Lower lobe of right lung (tissue), 2 donors: ENCODE results near the gene RETREG2. TPM values are rescaled to one million over a fixed set of nuclear protein-coding genes. Genes with fewer than 3 reads are reported as not detected.
"Not testable (repeated sequence)": the region's sequence is repeated elsewhere in the genome, so short reads cannot be mapped to it uniquely, and the experiment has no call there.

Experiments
- ATAC-seq, 2 donors: fragments of 200-7000 bp; cut with Tn5 transposase; one replicate each; pipeline ENCODE4 v1.9.1; 2020 to 2022; ENCODE audit warnings: mild to moderate bottlenecking in 2 of 2, moderate library complexity in 2 of 2
- DNase-seq: peaks from one replicate; pipeline ENCODE4 v3.0.0-alpha.2; 2020
- H3K27ac ChIP-seq: fragments of 200-600 bp; one replicate; pipeline ENCODE4 v1.8.0; 2022
- H3K27me3 ChIP-seq: fragments of 200-600 bp; one replicate; pipeline ENCODE4 v1.8.0; 2022; ENCODE audit warnings: low read depth
- H3K36me3 ChIP-seq: fragments of 200-600 bp; one replicate; pipeline ENCODE4 v1.8.0; 2022; ENCODE audit warnings: mild to moderate bottlenecking
- H3K4me1 ChIP-seq: fragments of 200-600 bp; one replicate; pipeline ENCODE4 v1.8.0; 2022
- H3K4me3 ChIP-seq: fragments of 200-600 bp; one replicate; pipeline ENCODE4 v1.8.0; 2022; ENCODE audit warnings: mild to moderate bottlenecking
- H3K9me3 ChIP-seq: fragments of 200-600 bp; one replicate; pipeline ENCODE4 v1.8.0; 2022
- intact Hi-C: fragments of 100-400 bp; cut with DNase I; formaldehyde crosslinking; loops from one replicate; pipeline ENCODE4 v1.11.0; 2022
- total RNA-seq: library from RNA; stranded (reverse); fragmentation: NEBNext Ultra II Directional; extraction: Animal tissue kit (Norgen Biotek cat#: 25700); gene quantifications from one replicate; pipeline ENCODE4 v1.2.1, GENCODE V29; 2021
- TF ChIP-seq, protein P1 (sequence below): fragments of 200-600 bp; IDR thresholded peaks from one replicate; pipeline ENCODE4 v1.8.0; 2022; ENCODE audit warnings: antibody characterized with exemption, mild to moderate bottlenecking
- donor health status: DM: no; HTN: yes; CAD: no; lungs with severe emphysema.

Gene RETREG2
- total RNA-seq, 1 donor from 2014 or later = 82.3 TPM

DNA sequence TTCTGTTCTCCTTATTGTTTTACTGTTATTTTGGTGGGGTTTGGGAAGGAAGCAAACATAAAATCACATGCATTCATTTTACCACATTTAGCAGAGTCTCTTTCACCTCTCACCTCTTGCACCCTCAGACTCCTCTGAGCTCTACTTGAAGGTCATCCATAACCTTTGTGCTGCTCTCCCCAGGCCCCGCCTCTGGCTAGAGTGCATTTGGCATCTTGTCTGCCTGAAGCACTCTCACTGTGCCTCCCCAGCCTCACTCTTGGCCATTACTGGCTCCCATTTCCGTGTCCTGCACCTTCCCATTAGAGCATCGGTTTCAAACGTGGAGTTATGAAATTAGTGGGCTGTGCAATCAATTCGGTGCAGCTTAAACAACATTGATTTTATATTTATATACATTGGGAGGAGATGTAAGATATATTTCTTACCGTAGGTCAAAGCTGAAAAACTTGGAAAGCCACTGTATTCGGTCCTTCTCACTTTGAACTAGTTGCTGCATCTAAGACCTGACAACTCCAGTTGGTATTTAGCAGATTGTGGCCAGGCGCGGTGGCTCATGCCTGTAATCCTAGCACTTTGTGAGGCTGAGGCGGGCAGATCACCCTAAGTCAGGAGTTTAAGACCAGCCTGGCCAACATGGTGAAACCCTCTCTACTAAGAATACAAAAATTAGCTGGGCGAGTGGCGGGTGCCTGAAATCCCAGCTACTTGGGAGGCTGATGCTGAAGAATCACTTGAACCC lies 21.6 kb downstream of the RETREG2 start:
- ATAC-seq (no peak), DNase-seq (no peak)
- Histone ChIP-seq H3K36me3 (no peaks in the 10 kb centered on the region), H3K4me3 (no peak overlapping the region), H3K9me3 (no peaks in the 10 kb centered on the region), H3K4me1 (no peaks in the 10 kb centered on the region), H3K27ac (no peak overlapping the region), H3K27me3 (no peaks in the 10 kb centered on the region)
- TF ChIP-seq, protein P1, sequence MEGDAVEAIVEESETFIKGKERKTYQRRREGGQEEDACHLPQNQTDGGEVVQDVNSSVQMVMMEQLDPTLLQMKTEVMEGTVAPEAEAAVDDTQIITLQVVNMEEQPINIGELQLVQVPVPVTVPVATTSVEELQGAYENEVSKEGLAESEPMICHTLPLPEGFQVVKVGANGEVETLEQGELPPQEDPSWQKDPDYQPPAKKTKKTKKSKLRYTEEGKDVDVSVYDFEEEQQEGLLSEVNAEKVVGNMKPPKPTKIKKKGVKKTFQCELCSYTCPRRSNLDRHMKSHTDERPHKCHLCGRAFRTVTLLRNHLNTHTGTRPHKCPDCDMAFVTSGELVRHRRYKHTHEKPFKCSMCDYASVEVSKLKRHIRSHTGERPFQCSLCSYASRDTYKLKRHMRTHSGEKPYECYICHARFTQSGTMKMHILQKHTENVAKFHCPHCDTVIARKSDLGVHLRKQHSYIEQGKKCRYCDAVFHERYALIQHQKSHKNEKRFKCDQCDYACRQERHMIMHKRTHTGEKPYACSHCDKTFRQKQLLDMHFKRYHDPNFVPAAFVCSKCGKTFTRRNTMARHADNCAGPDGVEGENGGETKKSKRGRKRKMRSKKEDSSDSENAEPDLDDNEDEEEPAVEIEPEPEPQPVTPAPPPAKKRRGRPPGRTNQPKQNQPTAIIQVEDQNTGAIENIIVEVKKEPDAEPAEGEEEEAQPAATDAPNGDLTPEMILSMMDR = no peak
- intact Hi-C loops = no loop called here

DNA sequence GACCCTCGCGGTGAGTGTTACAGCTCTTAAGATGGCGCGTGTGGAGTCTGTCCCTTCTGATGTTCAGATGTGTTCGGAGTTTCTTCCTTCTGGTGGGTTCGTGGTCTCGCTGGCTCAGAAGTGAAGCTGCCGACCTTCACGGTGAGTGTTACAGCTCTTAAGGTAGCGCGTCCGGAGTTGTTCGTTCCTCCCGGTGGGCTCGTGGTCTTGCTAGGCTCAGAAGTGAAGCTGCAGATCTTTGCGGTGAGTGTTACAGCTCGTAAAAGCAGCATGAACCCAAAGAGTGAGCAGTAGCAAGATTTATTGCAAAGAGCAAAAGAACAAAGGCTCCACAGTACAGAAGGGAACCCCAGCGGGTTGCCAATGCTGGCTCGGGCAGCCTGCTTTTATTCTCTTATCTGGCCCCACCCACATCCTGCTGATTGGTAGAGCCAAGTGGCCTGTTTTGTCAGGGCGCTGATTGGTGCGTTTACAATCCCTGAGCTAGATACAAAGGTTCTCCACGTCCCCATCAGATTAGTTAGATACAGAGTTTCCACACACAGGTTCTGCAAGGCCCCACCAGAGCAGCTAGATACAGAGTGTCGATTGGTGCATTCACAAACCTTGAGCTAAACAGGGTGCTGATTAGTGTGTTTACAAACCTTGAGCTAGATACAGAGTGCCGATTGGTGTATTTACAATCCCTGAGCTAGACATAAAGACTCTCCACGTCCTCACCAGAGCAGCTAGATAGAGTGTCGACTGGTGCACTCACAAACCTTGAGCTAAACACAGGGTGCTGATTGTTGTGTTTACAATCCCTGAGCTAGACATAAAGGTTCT lies 22.6 kb downstream of the RETREG2 start:
- H3K4me3 ChIP-seq, H3K9me3 ChIP-seq, H3K27me3 ChIP-seq, intact Hi-C loops, H3K36me3 ChIP-seq, ATAC-seq, H3K27ac ChIP-seq, DNase-seq, H3K4me1 ChIP-seq: not testable (repeated sequence)

DNA sequence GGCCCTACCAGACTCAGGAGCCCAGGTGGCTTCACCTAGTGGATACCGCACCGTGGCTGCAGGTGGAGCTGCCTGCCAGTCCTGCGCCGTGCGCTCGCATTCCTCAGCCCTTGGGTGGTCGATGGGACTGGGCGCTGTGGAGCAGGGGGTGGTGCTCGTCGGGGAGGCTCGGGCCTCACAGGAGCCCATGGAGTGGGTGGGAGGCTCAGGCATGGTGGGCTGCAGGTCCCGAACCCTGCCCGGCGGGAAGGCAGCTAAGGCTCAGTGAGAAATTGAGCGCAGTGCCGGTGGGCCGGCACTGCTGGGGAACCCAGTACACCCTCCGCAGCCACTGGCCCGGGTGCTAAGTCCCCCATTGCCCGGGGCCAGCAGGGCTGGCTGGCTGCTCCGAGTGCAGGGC lies 23.3 kb downstream of the RETREG2 start:
- intact Hi-C loops = not testable (repeated sequence)

DNA sequence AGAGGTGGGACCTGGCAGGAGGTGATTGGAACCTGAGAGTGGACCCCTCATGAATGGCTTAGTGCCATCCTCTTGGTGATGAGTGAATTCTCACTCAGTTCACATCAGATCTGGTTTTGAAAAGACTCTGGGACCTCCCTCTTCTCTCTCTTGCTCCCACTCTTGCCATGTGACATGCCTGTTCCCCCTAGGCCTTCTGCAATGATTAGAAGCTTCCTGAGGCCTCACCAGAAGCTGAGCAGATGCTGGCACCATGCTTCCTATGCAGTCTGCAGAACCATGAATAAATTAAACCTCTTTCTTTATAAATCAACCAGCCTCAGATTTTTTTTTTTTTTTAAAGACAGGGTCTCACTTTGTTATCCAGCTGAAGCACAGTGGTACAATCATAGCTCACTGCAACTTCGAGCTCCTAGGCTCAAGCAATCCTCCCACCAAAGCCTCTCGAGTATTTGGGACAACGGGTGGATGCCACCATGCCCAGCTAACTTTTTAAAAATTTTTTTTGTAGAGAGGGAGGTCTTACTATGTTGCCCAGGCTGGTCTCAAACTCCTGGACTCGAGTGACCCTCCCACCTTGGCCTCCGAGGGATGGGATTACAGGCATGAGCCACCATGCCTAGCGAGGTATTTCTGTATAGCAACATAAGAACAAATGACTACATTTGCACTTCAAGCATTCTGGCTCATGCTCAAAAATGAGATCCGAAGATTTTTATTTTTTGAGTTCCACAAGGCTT lies 26.5 kb downstream of the RETREG2 start:
- Histone ChIP-seq H3K36me3 (peaks cover 16% of the 10 kb centered on the region), H3K4me1 (peaks cover 19% of the 10 kb centered on the region), H3K27ac (no peak overlapping the region), H3K9me3 (no peaks in the 10 kb centered on the region), H3K4me3 (no peak overlapping the region), H3K27me3 (no peaks in the 10 kb centered on the region)
- ATAC-seq = no peak
- intact Hi-C loops = no loop called here
- TF ChIP-seq, protein P1 = no peak
- DNase-seq = no peak

More for the DNA sequence above, 23.3 kb downstream of the RETREG2 start:
- not testable (repeated sequence) for H3K9me3 ChIP-seq, H3K27me3 ChIP-seq, ATAC-seq, H3K36me3 ChIP-seq, H3K4me3 ChIP-seq, H3K27ac ChIP-seq, H3K4me1 ChIP-seq, DNase-seq

DNA sequence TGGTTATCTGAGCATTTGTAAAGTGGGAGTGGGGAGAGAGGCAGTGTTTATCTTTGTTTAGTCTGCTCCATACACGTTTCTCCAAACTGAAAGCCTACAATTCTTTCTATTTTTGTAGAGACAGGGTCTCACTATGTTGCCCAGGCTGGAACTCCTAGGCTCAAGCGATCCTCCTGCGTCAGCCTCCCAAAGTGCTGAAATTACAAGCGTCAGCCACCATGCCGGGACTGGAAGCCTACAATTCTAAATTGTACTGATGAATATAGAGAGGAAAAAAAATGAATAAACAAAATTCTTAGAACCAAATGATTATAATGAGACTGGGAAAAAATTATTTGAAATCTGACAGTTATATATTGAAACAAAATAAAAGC lies 27.1 kb downstream of the RETREG2 start:
- DNase-seq (no peak), ATAC-seq (no peak)
- Histone ChIP-seq H3K36me3 (peaks cover 21% of the 10 kb centered on the region), H3K4me3 (no peak overlapping the region), H3K4me1 (peaks cover 19% of the 10 kb centered on the region), H3K27ac (no peak overlapping the region), H3K27me3 (no peaks in the 10 kb centered on the region), H3K9me3 (no peaks in the 10 kb centered on the region)
- intact Hi-C loops = no loop called here
- TF ChIP-seq, protein P1 = no peak

DNA sequence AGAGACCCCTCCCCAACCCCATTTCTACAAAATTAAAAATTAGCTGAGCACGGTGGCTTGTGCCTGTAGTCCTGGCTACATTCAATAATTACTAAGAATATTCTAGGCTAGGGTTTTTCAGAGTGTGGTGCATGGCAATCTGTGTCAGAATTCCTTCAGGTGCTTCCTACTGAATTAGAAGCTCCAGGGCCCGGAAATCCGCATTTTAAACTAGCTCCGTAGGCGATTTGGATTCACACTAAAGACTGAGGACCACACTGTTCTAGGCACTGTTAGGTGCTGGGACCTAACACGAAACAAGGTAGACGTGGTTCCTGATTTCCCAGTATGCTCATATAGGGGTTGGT lies 27.9 kb downstream of the RETREG2 start:
- TF ChIP-seq, protein P1 = no peak
- DNase-seq = no peak
- peaks cover 28% of the 10 kb centered on the region for H3K36me3 ChIP-seq
- H3K27me3 ChIP-seq = no peaks in the 10 kb centered on the region
- H3K27ac ChIP-seq = peak overlapping the region; percentile 91
- H3K4me3 ChIP-seq = peak overlapping the region; percentile 76
- H3K9me3 ChIP-seq = no peaks in the 10 kb centered on the region
- peaks cover 19% of the 10 kb centered on the region for H3K4me1 ChIP-seq
- intact Hi-C loops = no loop called here
- no peak for ATAC-seq
